Umbilical cord (tissue), 2 donors: ENCODE data around the gene PLCL1. TPM values are rescaled to one million over a fixed set of nuclear protein-coding genes. Genes with fewer than 3 reads are reported as not detected.
A peak's percentile ranks its signal among the peaks of the same experiment; 100 is the strongest.

ENCODE experiments used
- DNase-seq: peaks from one replicate; pipeline ENCODE4 v3.0.0-alpha.2; 2015; ENCODE audit warnings: low spot score
- total RNA-seq: library from RNA; depleted of rRNA; stranded (reverse); fragments of >200 nt; gene quantifications from one replicate; pipeline ENCODE4 v1.2.3, GENCODE V29; 2014; ENCODE audit warnings: low replicate concordance; ENCODE audit not compliant: insufficient read depth

The PLCL1 gene
- total RNA-seq, 1 donor from 2014 or later = 13.5 TPM

GRCh38 chr2:197885587-197885986, 81.2 kb downstream of the PLCL1 start:
- DNase-seq = no peak

- no peak for DNase-seq
Observed at GRCh38 chr2:197888321-197888720, 83.9 kb downstream of the PLCL1 start.

- DNase-seq = peak; percentile 38
Observed at GRCh38 chr2:197889041-197889440, 84.6 kb downstream of the PLCL1 start.

- DNase-seq = no peak
Observed at GRCh38 chr2:197890168-197890567, 85.8 kb downstream of the PLCL1 start.

GRCh38 chr2:197891897-197892442, 87.6 kb downstream of the PLCL1 start:
- DNase-seq = no peak

GRCh38 chr2:197893403-197894177, 89.2 kb downstream of the PLCL1 start:
- no peak for DNase-seq

- no peak for DNase-seq
Observed at GRCh38 chr2:197894751-197895274, 90.4 kb downstream of the PLCL1 start.

GRCh38 chr2:197897960-197898678, 93.7 kb downstream of the PLCL1 start:
- DNase-seq = no peak

GRCh38 chr2:197904446-197904845, 100.1 kb downstream of the PLCL1 start:
- no peak for DNase-seq

- DNase-seq = no peak
Observed at GRCh38 chr2:197908156-197908555, 103.8 kb downstream of the PLCL1 start.

- DNase-seq = peak; percentile 70
Observed at GRCh38 chr2:197908990-197909776, 104.8 kb downstream of the PLCL1 start.

- no peak for DNase-seq
Observed at GRCh38 chr2:197911667-197912066, 107.3 kb downstream of the PLCL1 start.

- no peak for DNase-seq
Observed at GRCh38 chr2:197913084-197913483, 108.7 kb downstream of the PLCL1 start.

GRCh38 chr2:197914778-197915177, 110.4 kb downstream of the PLCL1 start:
- DNase-seq = no peak

GRCh38 chr2:197915548-197916265, 111.3 kb downstream of the PLCL1 start:
- peak; percentile 24 for DNase-seq

GRCh38 chr2:197919487-197919886, 115.1 kb downstream of the PLCL1 start:
- no peak for DNase-seq

- no peak for DNase-seq
Observed at GRCh38 chr2:197920088-197920487, 115.7 kb downstream of the PLCL1 start.

- DNase-seq = no peak
Observed at GRCh38 chr2:197920592-197921201, 116.3 kb downstream of the PLCL1 start.

GRCh38 chr2:197924483-197924882, 120.1 kb downstream of the PLCL1 start:
- DNase-seq = no peak

- no peak for DNase-seq
Observed at GRCh38 chr2:197925204-197925603, 120.8 kb downstream of the PLCL1 start.

- DNase-seq = no peak
Observed at GRCh38 chr2:197925976-197926375, 121.6 kb downstream of the PLCL1 start.
